ENCODE data around the gene SPA17. TPM values are rescaled to one million over a fixed set of nuclear protein-coding genes. Genes with fewer than 3 reads are reported as not detected.

Gene SPA17
- total RNA-seq, 4 donors from 2014 or later = 0.88 to 3.6 (median 1.1) TPM; not detected in 1

DNA sequence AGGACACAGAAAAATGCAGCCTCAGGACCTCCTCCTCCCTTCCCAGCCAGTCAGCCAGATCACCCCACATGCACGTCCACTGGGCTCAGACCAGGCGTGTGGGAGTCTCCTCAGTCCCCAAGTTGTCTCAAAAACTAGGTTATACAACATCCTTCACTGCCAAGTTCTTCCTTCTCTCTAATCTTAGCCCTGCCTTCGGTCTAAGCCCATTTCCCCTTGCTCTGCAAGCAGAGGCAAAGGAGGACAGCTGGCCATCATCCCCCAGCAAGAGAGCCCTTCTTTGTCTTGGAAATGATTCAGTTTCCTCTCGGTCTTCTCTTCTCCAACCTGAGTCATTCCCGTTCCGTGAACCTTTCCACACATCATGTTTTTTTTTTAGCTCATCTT is 52.0 kb downstream of the SPA17 start:
- H3K27me3 ChIP-seq = no peaks in the 10 kb centered on the region
- H3K4me3 ChIP-seq = no peak overlapping the region
- TF ChIP-seq, protein P1, sequence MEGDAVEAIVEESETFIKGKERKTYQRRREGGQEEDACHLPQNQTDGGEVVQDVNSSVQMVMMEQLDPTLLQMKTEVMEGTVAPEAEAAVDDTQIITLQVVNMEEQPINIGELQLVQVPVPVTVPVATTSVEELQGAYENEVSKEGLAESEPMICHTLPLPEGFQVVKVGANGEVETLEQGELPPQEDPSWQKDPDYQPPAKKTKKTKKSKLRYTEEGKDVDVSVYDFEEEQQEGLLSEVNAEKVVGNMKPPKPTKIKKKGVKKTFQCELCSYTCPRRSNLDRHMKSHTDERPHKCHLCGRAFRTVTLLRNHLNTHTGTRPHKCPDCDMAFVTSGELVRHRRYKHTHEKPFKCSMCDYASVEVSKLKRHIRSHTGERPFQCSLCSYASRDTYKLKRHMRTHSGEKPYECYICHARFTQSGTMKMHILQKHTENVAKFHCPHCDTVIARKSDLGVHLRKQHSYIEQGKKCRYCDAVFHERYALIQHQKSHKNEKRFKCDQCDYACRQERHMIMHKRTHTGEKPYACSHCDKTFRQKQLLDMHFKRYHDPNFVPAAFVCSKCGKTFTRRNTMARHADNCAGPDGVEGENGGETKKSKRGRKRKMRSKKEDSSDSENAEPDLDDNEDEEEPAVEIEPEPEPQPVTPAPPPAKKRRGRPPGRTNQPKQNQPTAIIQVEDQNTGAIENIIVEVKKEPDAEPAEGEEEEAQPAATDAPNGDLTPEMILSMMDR (IDR thresholded peaks at IDR 0.05) = no peak
- no peak for TF ChIP-seq POLR2A (IDR thresholded peaks at IDR 0.05)
- peak overlapping the region in 1 of 4 donors; percentile 22 for H3K27ac ChIP-seq
- H3K9me3 ChIP-seq = no peaks in the 10 kb centered on the region
- peaks cover 0 to 10% (median 2%) of the 10 kb centered on the region in 4 donors for H3K4me1 ChIP-seq
- no peak for DNase-seq
- no peaks in the 10 kb centered on the region for H3K36me3 ChIP-seq

DNA sequence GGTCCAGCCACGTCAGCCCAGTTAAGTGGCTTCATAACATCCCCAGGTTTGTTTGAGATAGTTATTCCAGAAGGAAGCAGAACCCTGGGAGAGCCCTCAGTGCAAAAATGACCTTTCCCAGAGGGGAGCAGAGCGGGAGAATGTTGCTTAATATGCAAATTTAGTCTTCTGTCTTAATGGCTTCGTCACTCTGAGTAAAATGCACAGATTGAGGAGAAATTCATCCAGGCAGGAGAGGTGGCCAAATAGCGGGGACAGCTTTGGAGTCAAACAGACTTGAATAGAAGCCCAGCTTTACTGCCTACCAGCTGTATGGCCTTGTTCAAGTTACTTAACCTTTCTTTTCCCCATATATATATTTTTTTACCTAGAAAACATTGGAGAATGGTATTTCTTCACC is 53.8 kb downstream of the SPA17 start:
- H3K36me3 ChIP-seq = no peaks in the 10 kb centered on the region
- no peak overlapping the region for H3K27ac ChIP-seq
- no peak overlapping the region for H3K4me3 ChIP-seq
- no peaks in the 10 kb centered on the region for H3K27me3 ChIP-seq
- TF ChIP-seq, protein P1 (IDR thresholded peaks at IDR 0.05) = no peak
- no peak for TF ChIP-seq POLR2A (IDR thresholded peaks at IDR 0.05)
- H3K9me3 ChIP-seq = no peaks in the 10 kb centered on the region
- H3K4me1 ChIP-seq = peaks cover 0 to 10% (median 2%) of the 10 kb centered on the region in 4 donors
- no peak for DNase-seq

DNA sequence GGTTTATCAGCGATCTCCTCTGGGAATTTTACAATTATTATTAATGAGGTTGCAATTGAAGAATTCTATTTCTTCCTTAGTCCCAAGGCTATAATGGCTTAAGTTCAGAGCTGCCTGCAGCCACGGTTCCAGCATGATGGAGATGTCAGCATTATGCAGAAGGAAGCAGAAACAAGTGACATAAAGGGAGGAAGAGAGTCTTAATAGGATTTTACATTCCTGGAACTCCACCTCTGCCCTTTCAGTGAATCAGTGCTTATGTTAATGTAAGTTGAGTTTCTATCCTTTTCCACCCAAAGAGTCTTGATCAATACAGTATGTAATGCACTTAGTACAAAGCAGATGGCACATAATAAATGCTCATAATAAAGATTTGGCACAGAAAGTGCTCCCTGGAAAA is 54.4 kb downstream of the SPA17 start:
- DNase-seq = no peak

DNA sequence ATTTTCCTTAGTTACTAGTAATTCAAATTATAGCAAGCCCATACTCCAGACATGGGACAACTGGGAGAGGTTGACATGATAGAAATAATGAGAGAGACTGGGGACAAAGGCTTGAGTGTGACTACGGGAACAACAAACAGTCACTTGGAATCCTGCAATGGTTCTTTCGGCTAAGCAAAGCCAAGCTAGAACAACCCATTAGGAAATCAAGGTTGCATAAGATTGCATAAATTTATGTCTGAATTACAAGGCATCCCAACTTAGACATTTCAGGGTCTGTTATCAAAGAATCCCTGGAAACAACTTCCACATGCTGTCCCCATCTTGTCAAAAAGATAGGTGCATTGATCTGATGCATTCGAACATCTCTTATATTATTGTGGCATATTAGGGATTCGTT is 55.9 kb downstream of the SPA17 start:
- Histone ChIP-seq H3K36me3 (no peaks in the 10 kb centered on the region), H3K27me3 (no peaks in the 10 kb centered on the region), H3K4me1 (peaks cover 0 to 10% (median 2%) of the 10 kb centered on the region in 4 donors), H3K4me3 (no peak overlapping the region), H3K9me3 (no peaks in the 10 kb centered on the region), H3K27ac (no peak overlapping the region)
- DNase-seq = no peak
- no peak for TF ChIP-seq POLR2A (IDR thresholded peaks at IDR 0.05)
- TF ChIP-seq, protein P1 (IDR thresholded peaks at IDR 0.05) = no peak

More for the DNA sequence above, 54.4 kb downstream of the SPA17 start:
- Histone ChIP-seq H3K4me1 (peaks cover 0 to 10% (median 2%) of the 10 kb centered on the region in 4 donors), H3K4me3 (no peak overlapping the region), H3K27ac (no peak overlapping the region), H3K27me3 (no peaks in the 10 kb centered on the region), H3K36me3 (no peaks in the 10 kb centered on the region), H3K9me3 (no peaks in the 10 kb centered on the region)
- TF ChIP-seq, protein P1 (IDR thresholded peaks at IDR 0.05) = no peak
- no peak for TF ChIP-seq POLR2A (IDR thresholded peaks at IDR 0.05)

DNA sequence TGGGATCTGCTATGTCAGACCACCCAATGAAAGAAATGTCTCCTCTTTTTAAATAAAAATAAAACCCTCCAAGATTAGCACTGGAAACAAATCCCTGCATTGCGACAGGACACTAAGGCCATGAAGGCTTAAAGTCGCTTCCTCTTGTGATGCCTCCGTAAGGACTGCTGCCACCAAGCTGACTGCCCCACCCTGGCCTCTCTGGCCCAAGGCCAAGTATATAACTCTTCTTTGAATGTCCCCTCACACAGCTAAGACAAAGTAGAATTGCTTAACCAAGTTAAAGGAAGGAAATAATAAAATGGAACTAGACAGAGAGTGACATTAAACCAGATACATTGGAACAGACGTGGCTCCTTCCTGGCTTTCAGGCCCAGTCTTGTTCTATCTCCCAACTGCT is 58.5 kb downstream of the SPA17 start:
- no peak overlapping the region for H3K27ac ChIP-seq
- no peaks in the 10 kb centered on the region for H3K36me3 ChIP-seq
- DNase-seq = no peak
- H3K27me3 ChIP-seq = no peaks in the 10 kb centered on the region
- no peaks in the 10 kb centered on the region for H3K9me3 ChIP-seq
- TF ChIP-seq, protein P1 (IDR thresholded peaks at IDR 0.05) = no peak
- TF ChIP-seq POLR2A (IDR thresholded peaks at IDR 0.05) = no peak
- H3K4me1 ChIP-seq = no peaks in the 10 kb centered on the region
- H3K4me3 ChIP-seq = no peak overlapping the region

DNA sequence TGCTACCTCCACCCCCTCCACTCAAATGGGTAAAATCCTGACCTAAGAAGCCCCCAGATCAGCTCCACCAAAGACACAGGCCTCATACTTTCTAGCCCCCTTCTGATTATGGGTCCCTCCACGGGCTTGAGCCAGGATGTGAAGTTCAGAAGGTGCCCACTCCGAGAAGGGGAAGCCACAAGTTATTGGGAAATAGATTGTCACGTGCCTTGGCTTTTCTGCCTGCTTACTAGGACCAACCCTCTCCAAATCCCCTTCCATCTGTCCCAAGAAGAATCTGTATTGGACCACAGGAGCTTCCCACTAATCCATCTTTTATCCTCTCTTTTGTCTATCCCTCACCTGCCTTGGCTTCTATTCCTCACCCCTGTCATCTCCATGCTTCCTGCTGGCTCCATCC is 63.0 kb downstream of the SPA17 start:
- no peak overlapping the region for H3K27ac ChIP-seq
- H3K9me3 ChIP-seq = no peaks in the 10 kb centered on the region
- no peak for DNase-seq
- H3K27me3 ChIP-seq = no peaks in the 10 kb centered on the region
- H3K4me3 ChIP-seq = no peak overlapping the region
- TF ChIP-seq, protein P1 (IDR thresholded peaks at IDR 0.05) = no peak
- TF ChIP-seq POLR2A (IDR thresholded peaks at IDR 0.05) = no peak
- H3K36me3 ChIP-seq = no peaks in the 10 kb centered on the region
- H3K4me1 ChIP-seq = peaks cover 0 to 14% (median 9%) of the 10 kb centered on the region in 4 donors
